Fibroblast of lung (primary cell): ENCODE results near the gene CTNNA2. TPM values are rescaled to one million over a fixed set of nuclear protein-coding genes. Genes with fewer than 3 reads are reported as not detected.

Source experiments
- DNase-seq, 2 donors: peaks; one replicate each; pipeline versions ENCODE4 v3.0.0 to v3.0.0-alpha.2; 2010; ENCODE audit warnings: low read depth in 2 of 2
- H2AFZ ChIP-seq: 2 replicates; pipeline ENCODE4 v1.5.1; 2012; ENCODE audit warnings: low read length, control low read depth, inconsistent platforms
- H3K27ac ChIP-seq: 2 replicates; pipeline ENCODE4 v1.5.1; 2011; ENCODE audit warnings: low read length, control low read depth; ENCODE audit not compliant: insufficient read depth
- H3K27me3 ChIP-seq: 2 replicates; pipeline ENCODE4 v1.5.1; 2011; ENCODE audit warnings: mild to moderate bottlenecking, low read length; ENCODE audit not compliant: control insufficient read depth, insufficient read depth
- H3K36me3 ChIP-seq: 2 replicates; pipeline ENCODE4 v1.5.1; 2011; ENCODE audit warnings: low read length; ENCODE audit not compliant: control insufficient read depth, insufficient read depth
- H3K4me1 ChIP-seq: 2 replicates; pipeline ENCODE4 v1.5.1; 2011; ENCODE audit warnings: low read length; ENCODE audit not compliant: control insufficient read depth, insufficient read depth; ENCODE audit errors: extremely low read depth
- H3K4me2 ChIP-seq: 2 replicates; pipeline ENCODE4 v1.5.1; 2011; ENCODE audit warnings: low read length, control low read depth; ENCODE audit not compliant: insufficient read depth; ENCODE audit errors: extremely low read depth
- H3K4me3 ChIP-seq, 4 experiments: fragments of 200-600 bp in 1 of 4; sonication (generic) in 1 of 4; replicated peaks in 1 of 4; 2 replicates each; pipeline ENCODE4 v1.5.1; 2011 to 2016; ENCODE audit warnings: low read length in 4 of 4, low read depth in 3 of 4, mild to moderate bottlenecking in 3 of 4, control low read depth in 2 of 4, inconsistent platforms in 1 of 4, mixed read lengths in 1 of 4; ENCODE audit not compliant: insufficient read depth in 1 of 4; ENCODE audit errors: control extremely low read depth in 1 of 4
- H3K79me2 ChIP-seq: 2 replicates; pipeline ENCODE4 v1.5.1; 2012; ENCODE audit warnings: mild to moderate bottlenecking, low read length, inconsistent platforms; ENCODE audit not compliant: control insufficient read depth, insufficient read depth
- H3K9ac ChIP-seq: 2 replicates; pipeline ENCODE4 v1.5.1; 2011; ENCODE audit warnings: mild to moderate bottlenecking, low read length, control low read depth; ENCODE audit not compliant: insufficient read depth
- H3K9me3 ChIP-seq: 2 replicates; pipeline ENCODE4 v1.5.1; 2012; ENCODE audit warnings: low read depth, low read length; ENCODE audit not compliant: control insufficient read depth, insufficient read depth
- H4K20me1 ChIP-seq: 2 replicates; pipeline ENCODE4 v1.5.1; 2011; ENCODE audit warnings: low read length; ENCODE audit not compliant: control insufficient read depth, insufficient read depth; ENCODE audit errors: extremely low read depth
- CTCF ChIP-seq, 2 donors: IDR thresholded peaks in 1 of 2; conservative IDR thresholded peaks in 1 of 2; 1 replicate in 1 of 2; 2 replicates in 1 of 2; pipeline ENCODE4 v1.5.1; 2011 to 2012; ENCODE audit warnings: low read length in 2 of 2, control low read depth in 1 of 2, inconsistent platforms in 1 of 2, low read depth in 1 of 2, mild to moderate bottlenecking in 1 of 2
- EZH2 ChIP-seq: IDR thresholded peaks from 2 replicates; pipeline ENCODE4 v1.5.1; 2012; ENCODE audit warnings: low read length, control low read depth, mild to moderate bottlenecking; ENCODE audit errors: missing control alignments
- polyA plus RNA-seq, 2 donors: library from polyadenylated mRNA; depleted of rRNA in 1 of 2; stranded (reverse) in 1 of 2; unstranded in 1 of 2; fragments of >200 nt; gene quantifications; 2 replicates each; pipeline ENCODE4 v1.2.1, GENCODE V29; 2011 to 2012; ENCODE audit warnings: missing spikeins in 1 of 2
- total RNA-seq: library from RNA; depleted of rRNA; stranded (reverse); fragments of >200 nt; gene quantifications from 2 replicates; pipeline ENCODE4 v1.2.1, GENCODE V29; 2014

CTNNA2 gene
- total and polyA plus RNA-seq, 2 donors (not counting 1 experiment from before 2014, with no cell fraction given) = not detected

- H3K27ac ChIP-seq = no peak overlapping the region
- no peak for DNase-seq
- H3K9me3 ChIP-seq = no peaks in the 10 kb centered on the region
- H3K4me2 ChIP-seq = no peak overlapping the region
- H3K4me3 ChIP-seq = no peak overlapping the region
- TF ChIP-seq CTCF (conservative IDR thresholded peaks at IDR 0.05 in 1 of 2, IDR thresholded peaks at IDR 0.05 in 1 of 2; ENCODE audit: low read depth in 1 of 2, low read length in 2 of 2) = no peak
- TF ChIP-seq EZH2 = no peak
- no peaks in the 10 kb centered on the region for H3K36me3 ChIP-seq
- H4K20me1 ChIP-seq = no peaks in the 10 kb centered on the region
- no peak overlapping the region for H2AFZ ChIP-seq
- no peak overlapping the region for H3K9ac ChIP-seq
- no peaks in the 10 kb centered on the region for H3K27me3 ChIP-seq
- H3K79me2 ChIP-seq = no peaks in the 10 kb centered on the region
- H3K4me1 ChIP-seq = no peaks in the 10 kb centered on the region
These were observed 63.6 kb downstream of the CTNNA2 start for GRCh38 chr2:79576451-79576850.

- Histone ChIP-seq H3K4me3 (no peak overlapping the region), H2AFZ (no peak overlapping the region), H3K79me2 (no peaks in the 10 kb centered on the region), H3K27me3 (no peaks in the 10 kb centered on the region), H3K27ac (no peak overlapping the region), H3K4me2 (no peak overlapping the region), H3K9ac (no peak overlapping the region), H3K36me3 (no peaks in the 10 kb centered on the region), H3K9me3 (no peaks in the 10 kb centered on the region), H3K4me1 (no peaks in the 10 kb centered on the region), H4K20me1 (no peaks in the 10 kb centered on the region)
- no peak for DNase-seq
- TF ChIP-seq EZH2 (no peak), CTCF (conservative IDR thresholded peaks at IDR 0.05 in 1 of 2, IDR thresholded peaks at IDR 0.05 in 1 of 2; ENCODE audit: low read depth in 1 of 2, low read length in 2 of 2) (no peak)
These were observed 66.1 kb downstream of the CTNNA2 start for GRCh38 chr2:79578952-79579351.

GRCh38 chr2:79580175-79580574 lies 67.3 kb downstream of the CTNNA2 start:
- no peak overlapping the region for H3K4me2 ChIP-seq

More at GRCh38 chr2:79580175-79580574, 67.3 kb downstream of the CTNNA2 start:
- Histone ChIP-seq H2AFZ (no peak overlapping the region), H4K20me1 (no peaks in the 10 kb centered on the region), H3K79me2 (no peaks in the 10 kb centered on the region), H3K27ac (no peak overlapping the region), H3K36me3 (no peaks in the 10 kb centered on the region), H3K27me3 (no peaks in the 10 kb centered on the region), H3K4me1 (no peaks in the 10 kb centered on the region), H3K9ac (no peak overlapping the region), H3K4me3 (no peak overlapping the region), H3K9me3 (no peaks in the 10 kb centered on the region)
- peak in 1 of 2 donors; percentile 72 for DNase-seq
- TF ChIP-seq EZH2 = no peak
- no peak for TF ChIP-seq CTCF (conservative IDR thresholded peaks at IDR 0.05 in 1 of 2, IDR thresholded peaks at IDR 0.05 in 1 of 2; ENCODE audit: low read depth in 1 of 2, low read length in 2 of 2)
